ELR (cell line): Measurements from ENCODE around the gene EHBP1.
"Not testable (repeated sequence)": the region's sequence is repeated elsewhere in the genome, so short reads cannot be mapped to it uniquely, and the experiment has no call there.

Experiments
- DNase-seq: peaks from one replicate; pipeline ENCODE4 v3.0.0-alpha.2; 2015; ENCODE audit warnings: low read depth

EHBP1 gene

GRCh38 chr2:63073994-63074393 is 368.5 kb downstream of the EHBP1 start:
- no peak for DNase-seq

- not testable (repeated sequence) for DNase-seq
Observed at GRCh38 chr2:63074399-63074798, 368.9 kb downstream of the EHBP1 start.

- peak; percentile 25 for DNase-seq
Observed at GRCh38 chr2:63078852-63079606, 373.5 kb downstream of the EHBP1 start.

- DNase-seq: no peak
Observed at GRCh38 chr2:63081404-63081803, 375.9 kb downstream of the EHBP1 start.

GRCh38 chr2:63086687-63087086 is 381.2 kb downstream of the EHBP1 start:
- DNase-seq: no peak

- no peak for DNase-seq
Observed at GRCh38 chr2:63092401-63092800, 386.9 kb downstream of the EHBP1 start.

- DNase-seq: no peak
Observed at GRCh38 chr2:63092857-63093256, 387.3 kb downstream of the EHBP1 start.

GRCh38 chr2:63093502-63093901 is 388.0 kb downstream of the EHBP1 start:
- DNase-seq: no peak
